Panc1 (cell line): Measurements from ENCODE around the gene NCKAP5. TPM values are rescaled to one million over a fixed set of nuclear protein-coding genes. Genes with fewer than 3 reads are reported as not detected.

Source experiments
- ATAC-seq: fragments of 200-7000 bp; cut with Tn5 transposase; 2 replicates; pipeline ENCODE4 v1.9.1; 2020; ENCODE audit warnings: mild to moderate bottlenecking, moderate library complexity
- BruUV-seq: library from RNA; stranded (reverse); fragments of 400-500 nt; replicated peaks from 2 replicates; lab custom pipeline; 2021; lab: Mats Ljungman, UMichigan
- CTCF ChIA-PET: fragments of 300-600 bp; sonication (Branson Sonifier 250); formaldehyde crosslinking; loops from one replicate; lab custom pipeline; 2022; ENCODE audit warnings: antibody characterized with exemption; lab: Charles Lee
- POLR2A ChIA-PET: fragments of 300-600 bp; sonication (Branson Sonifier 250); formaldehyde crosslinking; loops from one replicate; lab custom pipeline; 2022; ENCODE audit warnings: antibody characterized with exemption; lab: Charles Lee
- DNase-seq: peaks from one replicate; pipeline ENCODE4 v3.0.0-alpha.2; 2010; ENCODE audit warnings: low read depth, low spot score
- H3K27ac ChIP-seq: 2 replicates; pipeline ENCODE4 v1.5.1; 2011; ENCODE audit warnings: mild to moderate bottlenecking, low read length, inconsistent platforms
- H3K27me3 ChIP-seq: fragments of 200-500 bp; sonication (Bioruptor generic); 2 replicates; pipeline ENCODE4 v1.6.0; 2014; ENCODE audit warnings: low read length, inconsistent platforms; ENCODE audit not compliant: control insufficient read depth, insufficient read depth
- H3K36me3 ChIP-seq: fragments of 200-500 bp; sonication (Bioruptor generic); 2 replicates; pipeline ENCODE4 v1.5.1; 2014; ENCODE audit warnings: inconsistent platforms, mild to moderate bottlenecking, low read length, moderate library complexity; ENCODE audit not compliant: control insufficient read depth, insufficient read depth
- H3K4me1 ChIP-seq: 2 replicates; pipeline ENCODE4 v1.5.1; 2011; ENCODE audit warnings: inconsistent platforms, mild to moderate bottlenecking, low read length, moderate library complexity; ENCODE audit not compliant: control insufficient read depth, insufficient read depth
- H3K4me3 ChIP-seq, 2 experiments: 2 replicates each; pipeline ENCODE4 v1.5.1; 2011 to 2012; ENCODE audit warnings: low read depth in 2 of 2, low read length in 2 of 2, mild to moderate bottlenecking in 2 of 2, inconsistent platforms in 1 of 2, moderate library complexity in 1 of 2
- H3K9me3 ChIP-seq: fragments of 200-500 bp; sonication (Bioruptor generic); 2 replicates; pipeline ENCODE4 v1.5.1; 2014; ENCODE audit warnings: low read depth, mild to moderate bottlenecking, inconsistent platforms, low read length, moderate library complexity; ENCODE audit not compliant: control insufficient read depth, insufficient read depth
- CTCF ChIP-seq: fragments of 450-650 bp; IDR thresholded peaks from 2 replicates; pipeline ENCODE4 v1.5.1; 2017; ENCODE audit warnings: mild to moderate bottlenecking
- POLR2AphosphoS5 ChIP-seq: IDR thresholded peaks from 2 replicates; pipeline ENCODE4 v1.6.1; 2012; ENCODE audit warnings: mild to moderate bottlenecking, low read depth, low read length, moderate library complexity
- REST ChIP-seq, 2 experiments: IDR thresholded peaks; 2 replicates each; pipeline ENCODE4 v1.6.1; 2011 to 2012; ENCODE audit warnings: low read depth in 2 of 2, control low read depth in 1 of 2, low read length in 1 of 2, mild to moderate bottlenecking in 1 of 2, moderate library complexity in 1 of 2; ENCODE audit not compliant: insufficient read depth in 1 of 2
- SIN3A ChIP-seq: IDR thresholded peaks from 2 replicates; pipeline ENCODE4 v1.6.1; 2012; ENCODE audit warnings: low read depth, mild to moderate bottlenecking, low read length, moderate library complexity, borderline replicate concordance; ENCODE audit not compliant: insufficient read depth
- TCF7L2 ChIP-seq: IDR thresholded peaks from 2 replicates; pipeline ENCODE4 v1.6.1; 2011; ENCODE audit warnings: mild to moderate bottlenecking, low read depth, low read length, inconsistent platforms
- in situ Hi-C: cut with HindIII; loops from 2 replicates; pipeline ENCODE4 v1.10.0; 2016; ENCODE audit warnings: low sequenced_read_pairs, low pct_unique_long_range_greater_than_20kb
- intact Hi-C: fragments of 100-400 bp; cut with micrococcal nuclease; formaldehyde crosslinking; loops from one replicate; pipeline ENCODE4 v1.10.0; 2022; ENCODE audit not compliant: unreplicated experiment
- total RNA-seq: library from RNA; stranded (reverse); gene quantifications from one replicate; pipeline ENCODE4 v1.2.1, GENCODE V29; 2021; ENCODE audit not compliant: unreplicated experiment

Gene NCKAP5
- total RNA-seq, 1 experiment from 2014 or later: 0.10 TPM

- CTCF ChIA-PET: no interaction called here
- Histone ChIP-seq H3K27me3 (no peaks in the 10 kb centered on the region), H3K4me3 (no peak overlapping the region), H3K27ac (no peak overlapping the region), H3K9me3 (no peaks in the 10 kb centered on the region), H3K4me1 (no peaks in the 10 kb centered on the region), H3K36me3 (no peaks in the 10 kb centered on the region)
- no peak for DNase-seq
- no peak for ATAC-seq
- TF ChIP-seq REST (IDR thresholded peaks at IDR 0.05; ENCODE audit: insufficient read depth in 1 of 2, low read depth in 2 of 2, low read length in 1 of 2) (no peak), SIN3A (no peak), CTCF (no peak), POLR2AphosphoS5 (no peak), TCF7L2 (no peak)
- POLR2A ChIA-PET: no interaction called here
- intact Hi-C loops: no loop called here
- no TSS peak for BruUV-seq
- in situ Hi-C loops: no loop called here
Observed at GRCh38 chr2:133324150-133324561, 244.1 kb downstream of the NCKAP5 start.

- BruUV-seq: no TSS peak
Observed at GRCh38 chr2:133322909-133323308, 245.4 kb downstream of the NCKAP5 start.

More at GRCh38 chr2:133322909-133323308, 245.4 kb downstream of the NCKAP5 start:
- CTCF ChIA-PET: no interaction called here
- Histone ChIP-seq H3K9me3 (no peaks in the 10 kb centered on the region), H3K36me3 (no peaks in the 10 kb centered on the region), H3K4me1 (no peaks in the 10 kb centered on the region), H3K27ac (no peak overlapping the region), H3K4me3 (no peak overlapping the region), H3K27me3 (no peaks in the 10 kb centered on the region)
- intact Hi-C loops (no loop called here), in situ Hi-C loops (no loop called here)
- no peak for TF ChIP-seq SIN3A
- no peak for TF ChIP-seq CTCF
- no peak for TF ChIP-seq REST (IDR thresholded peaks at IDR 0.05; ENCODE audit: insufficient read depth in 1 of 2, low read depth in 2 of 2, low read length in 1 of 2)
- no peak for TF ChIP-seq POLR2AphosphoS5
- TF ChIP-seq TCF7L2: no peak
- POLR2A ChIA-PET: no interaction called here
- DNase-seq: no peak
- no peak for ATAC-seq
